ENCODE data around the gene HNRNPAB. TPM values are rescaled to one million over a fixed set of nuclear protein-coding genes. Genes with fewer than 3 reads are reported as not detected.

HNRNPAB gene
- total RNA-seq, 4 donors from 2014 or later: 98.4 to 135 (median 104) TPM

GRCh38 chr5:178212241-178213002 is 8.1 kb downstream of the HNRNPAB start:
- 81% methylated on average over 3 of the region's 3 CpGs for WGBS
- no peak for TF ChIP-seq POLR2AphosphoS5 (IDR thresholded peaks at IDR 0.05)
- TF ChIP-seq CTCF (IDR thresholded peaks at IDR 0.05): no peak
- no peak for TF ChIP-seq POLR2A (IDR thresholded peaks at IDR 0.05; ENCODE audit: low read depth)
- TF ChIP-seq EP300 (IDR thresholded peaks at IDR 0.05): no peak
- Histone ChIP-seq H3K27ac (replicated peaks in 1 of 4) (no peak overlapping the region), H3K36me3 (peaks cover 75 to 100% (median 95%) of the 10 kb centered on the region in 4 donors), H3K9me3 (no peaks in the 10 kb centered on the region), H3K4me3 (no peak overlapping the region), H3K4me1 (peaks cover 3 to 27% (median 6%) of the 10 kb centered on the region in 4 donors), H3K27me3 (no peaks in the 10 kb centered on the region)
- no peak for DNase-seq (ENCODE audit: extremely low spot score)
- intact Hi-C loops (cut with DNase I): no loop called here

GRCh38 chr5:178213003-178213461 is 8.7 kb downstream of the HNRNPAB start:
- intact Hi-C loops (cut with DNase I): no loop called here
- no peaks in the 10 kb centered on the region for H3K27me3 ChIP-seq
- no peak overlapping the region for H3K4me3 ChIP-seq
- no peak overlapping the region for H3K27ac ChIP-seq (replicated peaks in 1 of 4)
- peaks cover 0 to 21% (median under 1%) of the 10 kb centered on the region in 4 donors for H3K4me1 ChIP-seq
- TF ChIP-seq CTCF (IDR thresholded peaks at IDR 0.05) (no peak), POLR2A (IDR thresholded peaks at IDR 0.05; ENCODE audit: low read depth) (no peak), POLR2AphosphoS5 (IDR thresholded peaks at IDR 0.05) (no peak), EP300 (IDR thresholded peaks at IDR 0.05) (no peak)
- H3K36me3 ChIP-seq: peaks cover 72 to 97% (median 90%) of the 10 kb centered on the region in 4 donors
- DNase-seq (ENCODE audit: extremely low spot score): no peak
- H3K9me3 ChIP-seq: no peaks in the 10 kb centered on the region
- 59% methylated on average over 4 of the region's 4 CpGs for WGBS

GRCh38 chr5:178213748-178214151 is 9.4 kb downstream of the HNRNPAB start:
- H3K36me3 ChIP-seq: peaks cover 66 to 97% (median 87%) of the 10 kb centered on the region in 4 donors
- H3K4me3 ChIP-seq: no peak overlapping the region
- WGBS: 83% methylated on average over 8 of the region's 8 CpGs
- TF ChIP-seq POLR2AphosphoS5 (IDR thresholded peaks at IDR 0.05) (no peak), POLR2A (IDR thresholded peaks at IDR 0.05; ENCODE audit: low read depth) (no peak), EP300 (IDR thresholded peaks at IDR 0.05) (no peak)
- H3K9me3 ChIP-seq: no peaks in the 10 kb centered on the region
- DNase-seq (ENCODE audit: extremely low spot score): no peak
- peaks cover 0 to 14% (median 0%) of the 10 kb centered on the region in 4 donors for H3K4me1 ChIP-seq
- intact Hi-C loops (cut with DNase I): no loop called here
- no peak overlapping the region for H3K27ac ChIP-seq (replicated peaks in 1 of 4)
- no peaks in the 10 kb centered on the region for H3K27me3 ChIP-seq

- H3K36me3 ChIP-seq: peaks cover 61 to 95% (median 82%) of the 10 kb centered on the region in 4 donors
- intact Hi-C loops (cut with DNase I): no loop called here
- DNase-seq (ENCODE audit: extremely low spot score): no peak
These were observed 9.9 kb downstream of the HNRNPAB start for GRCh38 chr5:178214160-178214803.

More at GRCh38 chr5:178214160-178214803, 9.9 kb downstream of the HNRNPAB start:
- WGBS: 94% methylated on average over 4 of the region's 6 CpGs
- Histone ChIP-seq H3K4me3 (no peak overlapping the region), H3K27me3 (no peaks in the 10 kb centered on the region), H3K9me3 (no peaks in the 10 kb centered on the region), H3K4me1 (peaks cover 0 to 12% (median 0%) of the 10 kb centered on the region in 4 donors), H3K27ac (replicated peaks in 1 of 4) (no peak overlapping the region)
- TF ChIP-seq EP300 (IDR thresholded peaks at IDR 0.05) (no peak), CTCF (IDR thresholded peaks at IDR 0.05) (no peak), POLR2AphosphoS5 (IDR thresholded peaks at IDR 0.05) (no peak), POLR2A (IDR thresholded peaks at IDR 0.05; ENCODE audit: low read depth) (no peak)
